ENCODE data around the gene LRRC32.

GRCh38 chr11:76624500-76625379, 45.8 kb downstream of the LRRC32 start:
- TF ChIP-seq REST (IDR thresholded peaks at IDR 0.05; ENCODE audit: insufficient read depth in 1 of 2, low read depth in 2 of 2, low read length in 1 of 2) (no peak), CTCF (IDR thresholded peaks at IDR 0.05) (no peak)

Data from Panc1 (cell line).